HG02759 (cell line): Measurements from ENCODE around the gene PSTPIP1.
A peak's percentile ranks its signal among the peaks of the same experiment; 100 is the strongest.

Experiments used
- ATAC-seq: cut with Tn5 transposase; IDR thresholded peaks from one replicate; pipeline ENCODE4 v1.9.1; 2021; ENCODE audit warnings: mild to moderate bottlenecking, moderate library complexity; ENCODE audit not compliant: unreplicated experiment

The PSTPIP1 gene

GRCh38 chr15:76998663-76999285 is 3.8 kb downstream of the PSTPIP1 start:
- no peak for ATAC-seq

GRCh38 chr15:76999996-77000395 is 5.1 kb downstream of the PSTPIP1 start:
- no peak for ATAC-seq

- no peak for ATAC-seq
Observed at GRCh38 chr15:77001351-77001750, 6.4 kb downstream of the PSTPIP1 start.

- ATAC-seq, result no peak
Observed at GRCh38 chr15:77001966-77002365, 7.0 kb downstream of the PSTPIP1 start.

GRCh38 chr15:77002436-77002835 is 7.5 kb downstream of the PSTPIP1 start:
- ATAC-seq, result no peak

GRCh38 chr15:77002954-77003912 is 8.3 kb downstream of the PSTPIP1 start:
- ATAC-seq, result peak; percentile 87

GRCh38 chr15:77004189-77004588 is 9.3 kb downstream of the PSTPIP1 start:
- no peak for ATAC-seq

GRCh38 chr15:77009176-77009575 is 14.2 kb downstream of the PSTPIP1 start:
- no peak for ATAC-seq

GRCh38 chr15:77009646-77010311 is 14.9 kb downstream of the PSTPIP1 start:
- ATAC-seq, result no peak

GRCh38 chr15:77010312-77010686 is 15.4 kb downstream of the PSTPIP1 start:
- ATAC-seq, result no peak

- no peak for ATAC-seq
Observed at GRCh38 chr15:77010857-77011256, 15.9 kb downstream of the PSTPIP1 start.

- no peak for ATAC-seq
Observed at GRCh38 chr15:77012117-77012712, 17.3 kb downstream of the PSTPIP1 start.

GRCh38 chr15:77012868-77013267 is 17.9 kb downstream of the PSTPIP1 start:
- ATAC-seq, result no peak

- peak; percentile 55 for ATAC-seq
Observed at GRCh38 chr15:77013776-77014131, 18.8 kb downstream of the PSTPIP1 start.

- peak; percentile 47 for ATAC-seq
Observed at GRCh38 chr15:77014132-77015081, 19.5 kb downstream of the PSTPIP1 start.

- ATAC-seq, result no peak
Observed at GRCh38 chr15:77015646-77016320, 20.9 kb downstream of the PSTPIP1 start.

GRCh38 chr15:77016321-77016695 is 21.4 kb downstream of the PSTPIP1 start:
- ATAC-seq, result no peak

GRCh38 chr15:77017091-77017660 is 22.2 kb downstream of the PSTPIP1 start:
- ATAC-seq, result no peak
